GM12878 (cell line): ENCODE data around the gene GJA9. TPM values are rescaled to one million over a fixed set of nuclear protein-coding genes. Genes with fewer than 3 reads are reported as not detected.

Experiments
- ATF7 ChIP-seq: fragments of 450-650 bp; IDR thresholded peaks from 2 replicates; pipeline ENCODE4 v1.6.1; 2016; ENCODE audit warnings: low read depth, mild to moderate bottlenecking
- BCL11A ChIP-seq: IDR thresholded peaks from 2 replicates; pipeline ENCODE4 v1.6.1; 2011; ENCODE audit warnings: low read depth, low read length
- BCL3 ChIP-seq: IDR thresholded peaks from 2 replicates; pipeline ENCODE4 v1.6.1; 2011; ENCODE audit warnings: borderline replicate concordance, low read depth, mild to moderate bottlenecking, moderate library complexity, low read length; ENCODE audit not compliant: insufficient read depth, poor library complexity, severe bottlenecking
- BMI1 ChIP-seq: fragments of 450-650 bp; IDR thresholded peaks from 2 replicates; pipeline ENCODE4 v1.6.1; 2016; ENCODE audit warnings: mild to moderate bottlenecking, moderate library complexity, borderline replicate concordance
- CUX1 ChIP-seq: IDR thresholded peaks from 2 replicates; pipeline ENCODE4 v1.6.1; 2012; ENCODE audit warnings: improper control_type of control experiment, low read depth, low read length; ENCODE audit not compliant: insufficient replicate concordance
- FOXM1 ChIP-seq: IDR thresholded peaks from 2 replicates; pipeline ENCODE4 v1.6.1; 2012; ENCODE audit warnings: low read depth, mild to moderate bottlenecking, inconsistent platforms, low read length, moderate library complexity
- HDGF ChIP-seq: fragments of 450-650 bp; IDR thresholded peaks from 2 replicates; pipeline ENCODE4 v1.6.1; 2016; ENCODE audit warnings: antibody characterized with exemption
- IKZF2 ChIP-seq, 2 experiments: fragments of 450-650 bp; IDR thresholded peaks; 2 replicates each; pipeline ENCODE4 v1.6.1; 2017; ENCODE audit warnings: mild to moderate bottlenecking in 2 of 2, moderate library complexity in 2 of 2
- MYB ChIP-seq: fragments of 150-350 bp; IDR thresholded peaks from 2 replicates; pipeline ENCODE4 v1.6.1; 2014; ENCODE audit warnings: mild to moderate bottlenecking, low read depth, low read length, borderline replicate concordance
- MYC ChIP-seq: IDR thresholded peaks from 2 replicates; pipeline ENCODE4 v1.6.1; 2011; ENCODE audit warnings: mild to moderate bottlenecking, low read length, moderate library complexity, inconsistent platforms; ENCODE audit not compliant: insufficient read depth, insufficient replicate concordance, insufficient read length, severe bottlenecking
- NFIC ChIP-seq: IDR thresholded peaks from 2 replicates; pipeline ENCODE4 v1.6.1; 2012; ENCODE audit warnings: low read depth, mild to moderate bottlenecking, inconsistent platforms, low read length, moderate library complexity
- PAX5 ChIP-seq: IDR thresholded peaks from 2 replicates; pipeline ENCODE4 v1.6.1; 2011; ENCODE audit warnings: low read depth, low read length, borderline replicate concordance
- SIN3A ChIP-seq: IDR thresholded peaks from 2 replicates; pipeline ENCODE4 v1.6.1; 2012; ENCODE audit warnings: low read depth, low read length, improper control_type of control experiment
- SKIL ChIP-seq: fragments of 450-650 bp; IDR thresholded peaks from 2 replicates; pipeline ENCODE4 v1.6.1; 2017; ENCODE audit warnings: mild to moderate bottlenecking, low read depth, inconsistent platforms; ENCODE audit not compliant: poor library complexity, severe bottlenecking
- SMC3 ChIP-seq: IDR thresholded peaks from 2 replicates; pipeline ENCODE4 v1.6.1; 2011; ENCODE audit warnings: low read length, improper control_type of control experiment, borderline replicate concordance
- SREBF2 ChIP-seq: IDR thresholded peaks from 2 replicates; pipeline ENCODE4 v1.6.1; 2012; ENCODE audit warnings: mild to moderate bottlenecking, low read length
- STAT1 ChIP-seq: fragments of 450-650 bp; conservative IDR thresholded peaks from 2 replicates; pipeline ENCODE4 v1.6.1; 2014; ENCODE audit warnings: antibody characterized with exemption, mild to moderate bottlenecking
- TAF1 ChIP-seq: IDR thresholded peaks from 2 replicates; pipeline ENCODE4 v1.6.1; 2011; ENCODE audit warnings: mild to moderate bottlenecking, low read depth, low read length, borderline replicate concordance
- ZNF274 ChIP-seq: IDR thresholded peaks from one replicate; pipeline ENCODE4 v1.8.0; 2011; ENCODE audit not compliant: insufficient read length, insufficient read depth
- ZZZ3 ChIP-seq: IDR thresholded peaks from 2 replicates; pipeline ENCODE4 v1.6.1; 2011; ENCODE audit warnings: low read depth; ENCODE audit not compliant: control insufficient read depth, insufficient read length
- polyA plus RNA-seq, 11 experiments: library from polyadenylated mRNA; depleted of rRNA in 4 of 11; unstranded in 6 of 11; stranded (reverse) in 5 of 11; fragments of >200 nt; fragmentation: Nextera tagmentation in 4 of 11; fragmentation: Illumina TruSeq in 1 of 11; extraction: Ambion mirVana in 4 of 11; extraction: Trizol in 1 of 11; gene quantifications; 1 replicate in 1 of 11; 2 replicates in 10 of 11; pipeline versions ENCODE4 v1.2.1 to v1.2.3, GENCODE V29; 2011 to 2016; ENCODE audit warnings: inconsistent platforms in 2 of 11, missing spikeins in 2 of 11, low read depth in 1 of 11
- total RNA-seq, 4 experiments: library from RNA; depleted of rRNA in 3 of 4; stranded (reverse); fragments of >200 nt in 3 of 4; fragmentation: Illumina TruSeq in 1 of 4; extraction: Trizol in 1 of 4; gene quantifications; 2 replicates each; pipeline versions ENCODE4 v1.2.1 to v1.2.3, GENCODE V29; 2013 to 2021

GJA9 gene
- total and polyA plus RNA-seq, 10 of the 15 experiments (the other 5 are each of a cell fraction or from before 2014, with no cell fraction given): 0.13 TPM; not detected in 9

- TF ChIP-seq FOXM1 (no peak), ZZZ3 (no peak), NFIC (no peak; the same call in 1 of the 2 replicates), SKIL (no peak), BCL3 (peak; percentile 75), SIN3A (peak; percentile 71; the same call in 1 of the 2 replicates), BCL11A (no peak), HDGF (no peak), ZNF274 (no peak), MYC (no peak), CUX1 (no peak), SMC3 (no peak), MYB (no peak), PAX5 (0 out of 2 replicates have a peak, but pooled peaks have one; percentile 24), STAT1 (no peak), IKZF2 (IDR thresholded peaks at IDR 0.05) (no peak), BMI1 (no peak), SREBF2 (no peak), TAF1 (peak; percentile 61; the same call in 1 of the 2 replicates), ATF7 (no peak)
Measured at GRCh38 chr1:38859561-38860453, 21.6 kb downstream of the GJA9 start, which contains the start of gene RRAGC (continued).
